ENCODE measurements around the gene LRRC26.

- TF ChIP-seq ATF3 (IDR thresholded peaks at IDR 0.05) = no peak
- TF ChIP-seq CTCF (IDR thresholded peaks at IDR 0.05 in 2 of 3, conservative IDR thresholded peaks at IDR 0.05 in 1 of 3; ENCODE audit: borderline replicate concordance in 1 of 3, insufficient read depth in 1 of 3, low read depth in 2 of 3, low read length in 2 of 3) = no peak
- no peak for TF ChIP-seq SP1 (IDR thresholded peaks at IDR 0.05; ENCODE audit: low read depth)
- no peak for TF ChIP-seq SIN3A (IDR thresholded peaks at IDR 0.05; ENCODE audit: low read depth)
- TF ChIP-seq ZBTB33 (IDR thresholded peaks at IDR 0.05; ENCODE audit: extremely low read depth, insufficient replicate concordance, low read length) = no peak
- no peak for TF ChIP-seq MAX (IDR thresholded peaks at IDR 0.05)
- no peak for TF ChIP-seq POLR2A (IDR thresholded peaks at IDR 0.05; ENCODE audit: borderline replicate concordance, extremely low read depth, insufficient read depth, insufficient read length)
- no peak for TF ChIP-seq JUND (IDR thresholded peaks at IDR 0.05)
- TF ChIP-seq CEBPB (IDR thresholded peaks at IDR 0.05; ENCODE audit: low read depth) = no peak
- TF ChIP-seq TCF7L2 (IDR thresholded peaks at IDR 0.05; ENCODE audit: borderline replicate concordance, extremely low read depth, insufficient read depth, insufficient read length) = no peak
These were observed 29.7 kb upstream of the LRRC26 start for GRCh38 chr9:137199411-137200121.

All from HCT116 (cell line).